ENCODE data around the gene TARBP2. TPM values are rescaled to one million over a fixed set of nuclear protein-coding genes. Genes with fewer than 3 reads are reported as not detected.

The TARBP2 gene
- total RNA-seq, 4 donors from 2014 or later = 12.1 to 19.6 (median 17.4) TPM

GRCh38 chr12:53524476-53524875 is 23.4 kb downstream of the TARBP2 start:
- WGBS, 2 donors (ENCODE audit: low coverage in 1 of 2) = 90% methylated on average over 10 of the region's 13 CpGs; no CpG with 5 or more reads in 1 of the 2 donors
- TF ChIP-seq POLR2A (IDR thresholded peaks at IDR 0.05) (no peak), CTCF (IDR thresholded peaks at IDR 0.05) (no peak), EP300 (IDR thresholded peaks at IDR 0.05) (no peak), POLR2AphosphoS5 (IDR thresholded peaks at IDR 0.05) (no peak)

GRCh38 chr12:53530061-53530460 is 29.0 kb downstream of the TARBP2 start:
- Histone ChIP-seq H3K36me3 (peaks cover 0 to 100% of the 10 kb centered on the region in 2 donors), H3K27ac (no peak overlapping the region), H3K4me1 (no peaks in the 10 kb centered on the region), H3K27me3 (no peaks in the 10 kb centered on the region), H3K4me3 (no peak overlapping the region), H3K9me3 (no peaks in the 10 kb centered on the region)
- ATAC-seq = no peak
- WGBS, 2 donors (ENCODE audit: low coverage in 1 of 2) = 83 to 100% methylated on average over 1 to 2 of the region's 2 CpGs
- no peak for TF ChIP-seq EP300 (IDR thresholded peaks at IDR 0.05)
- TF ChIP-seq POLR2AphosphoS5 (IDR thresholded peaks at IDR 0.05) = no peak
- TF ChIP-seq CTCF (IDR thresholded peaks at IDR 0.05) = no peak
- no peak for TF ChIP-seq POLR2A (IDR thresholded peaks at IDR 0.05)

More at GRCh38 chr12:53524476-53524875, 23.4 kb downstream of the TARBP2 start:
- Histone ChIP-seq H3K27me3 (no peaks in the 10 kb centered on the region), H3K4me3 (no peak overlapping the region), H3K9me3 (no peaks in the 10 kb centered on the region), H3K27ac (no peak overlapping the region), H3K36me3 (peaks cover 0 to 100% of the 10 kb centered on the region in 2 donors), H3K4me1 (no peaks in the 10 kb centered on the region)
- no peak for ATAC-seq

GRCh38 chr12:53530920-53531319 is 29.8 kb downstream of the TARBP2 start:
- H3K4me1 ChIP-seq = no peaks in the 10 kb centered on the region
- WGBS, 2 donors (ENCODE audit: low coverage in 1 of 2) = 67% methylated on average over 3 of the region's 4 CpGs; no CpG with 5 or more reads in 1 of the 2 donors
- no peaks in the 10 kb centered on the region for H3K9me3 ChIP-seq
- peaks cover 0 to 100% of the 10 kb centered on the region in 2 donors for H3K36me3 ChIP-seq
- no peak overlapping the region for H3K27ac ChIP-seq
- H3K4me3 ChIP-seq = no peak overlapping the region
- no peaks in the 10 kb centered on the region for H3K27me3 ChIP-seq
- no peak for ATAC-seq
- TF ChIP-seq EP300 (IDR thresholded peaks at IDR 0.05) (no peak), POLR2AphosphoS5 (IDR thresholded peaks at IDR 0.05) (no peak), POLR2A (IDR thresholded peaks at IDR 0.05) (no peak), CTCF (IDR thresholded peaks at IDR 0.05) (no peak)

GRCh38 chr12:53532021-53532420 is 30.9 kb downstream of the TARBP2 start:
- Histone ChIP-seq H3K27me3 (no peaks in the 10 kb centered on the region), H3K4me3 (no peak overlapping the region), H3K4me1 (no peaks in the 10 kb centered on the region), H3K9me3 (no peaks in the 10 kb centered on the region), H3K36me3 (peaks cover 0 to 100% of the 10 kb centered on the region in 2 donors), H3K27ac (no peak overlapping the region)
- WGBS, 2 donors (ENCODE audit: low coverage in 1 of 2) = 40% methylated on average over 1 of the region's 3 CpGs; no CpG with 5 or more reads in 1 of the 2 donors
- ATAC-seq = no peak
- TF ChIP-seq POLR2A (IDR thresholded peaks at IDR 0.05) (no peak), EP300 (IDR thresholded peaks at IDR 0.05) (no peak), CTCF (IDR thresholded peaks at IDR 0.05) (no peak), POLR2AphosphoS5 (IDR thresholded peaks at IDR 0.05) (no peak)

Data from gastroesophageal sphincter (tissue), 4 donors.